GM18873 (cell line): ENCODE measurements around the gene ZNF789.

ENCODE experiments used
- ATAC-seq: cut with Tn5 transposase; IDR thresholded peaks from one replicate; pipeline ENCODE4 v1.9.1; 2021; ENCODE audit warnings: mild to moderate bottlenecking, moderate library complexity, moderate number of reproducible peaks; ENCODE audit not compliant: unreplicated experiment, low FRiP score

The ZNF789 gene

DNA sequence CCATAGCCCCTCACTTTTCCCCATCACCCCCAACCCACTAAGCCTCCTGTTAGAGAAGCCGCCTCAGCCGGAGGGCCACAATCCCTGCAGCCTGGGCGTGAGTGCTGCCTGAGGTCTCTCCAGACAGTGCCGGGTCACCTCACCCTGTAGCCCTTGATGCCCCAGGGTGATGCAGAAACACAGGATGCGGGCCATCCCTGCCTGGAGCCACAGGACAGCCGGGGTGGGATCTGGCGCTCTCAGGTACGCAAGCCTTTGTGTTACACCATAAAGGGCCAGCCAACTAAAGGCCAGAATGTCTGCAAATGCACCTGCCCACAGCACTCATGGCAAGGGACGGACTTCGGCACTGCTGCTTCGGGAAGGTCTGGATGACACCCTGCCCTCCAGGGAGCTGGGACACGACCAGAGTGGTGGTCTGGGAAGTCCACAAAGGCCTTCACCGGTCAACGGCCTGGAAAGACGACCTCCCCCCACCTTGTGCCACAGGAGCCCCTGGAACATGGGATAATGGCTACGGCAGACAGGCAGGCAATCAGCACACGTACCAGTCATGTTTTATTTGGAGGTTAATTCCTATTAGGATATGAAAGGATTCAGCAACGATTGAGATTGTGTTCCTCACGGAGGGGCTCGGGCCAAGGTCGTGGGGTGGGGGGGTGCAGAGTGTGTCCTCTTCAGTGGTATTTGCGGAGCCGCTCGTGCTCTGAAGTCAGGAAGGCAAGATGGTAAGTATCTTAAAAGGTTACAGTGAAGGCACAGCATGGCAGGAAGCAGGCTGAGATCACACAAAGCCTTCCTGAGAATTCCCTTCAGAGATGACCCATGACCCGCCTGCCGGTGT lies 14.8 kb upstream of the ZNF789 start:
- no peak for ATAC-seq

DNA sequence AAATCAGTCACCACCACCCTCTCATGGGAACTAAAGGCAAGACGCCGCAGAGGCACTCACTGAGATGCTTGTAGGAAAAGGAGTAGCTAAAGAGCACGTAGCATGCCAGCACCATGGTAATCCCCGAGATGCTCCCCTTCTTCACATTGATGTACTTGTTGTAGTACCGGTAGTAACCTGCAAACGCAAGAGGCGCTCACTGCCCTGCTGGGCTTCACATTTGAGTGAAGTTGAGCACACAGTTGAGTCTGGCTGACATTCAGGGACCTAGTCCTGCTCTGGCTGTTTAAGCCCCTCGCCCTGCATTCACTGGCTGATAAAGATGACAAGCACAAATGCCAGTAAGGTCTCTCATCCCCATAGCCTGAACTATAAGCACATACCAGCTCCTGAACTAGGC lies 13.6 kb upstream of the ZNF789 start:
- no peak for ATAC-seq

DNA sequence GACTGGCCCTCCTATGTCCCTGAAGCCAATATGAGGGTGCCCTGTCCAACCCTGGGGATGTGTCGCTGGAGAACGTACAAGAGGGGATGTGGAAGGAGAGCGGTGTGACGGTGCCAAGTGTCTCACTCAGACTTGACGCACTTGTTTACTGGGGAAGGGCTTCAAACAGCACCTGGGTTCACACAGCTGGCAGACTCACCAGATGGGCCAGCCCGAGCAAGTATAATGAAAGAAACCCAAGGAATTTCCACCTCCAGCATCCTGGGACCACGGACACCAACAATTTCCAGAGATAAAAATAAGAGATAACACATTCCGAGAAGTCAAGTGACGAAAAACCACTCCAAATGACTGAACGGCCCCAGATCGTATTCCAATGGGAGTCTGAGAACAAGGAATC lies 12.0 kb upstream of the ZNF789 start:
- ATAC-seq, result no peak

DNA sequence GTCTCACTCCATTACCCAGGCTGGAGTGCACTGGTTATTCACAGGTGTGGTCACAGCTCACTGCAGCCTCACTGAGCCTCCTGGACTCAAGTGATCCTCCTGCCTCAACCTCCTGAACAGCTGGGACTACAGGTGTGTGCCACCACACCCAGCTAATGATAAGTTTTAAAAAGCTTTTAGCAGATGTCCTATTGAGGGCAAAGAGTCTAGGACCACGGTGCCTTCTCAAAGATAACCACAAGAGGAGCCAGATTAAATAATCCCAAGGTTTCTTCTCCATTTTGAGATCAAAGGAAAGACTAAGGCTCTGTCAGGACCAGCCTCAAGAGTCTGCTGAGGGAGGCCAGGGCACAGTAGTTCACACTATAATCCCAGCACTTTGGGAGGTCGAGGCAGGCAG lies 11.5 kb upstream of the ZNF789 start:
- no peak for ATAC-seq

DNA sequence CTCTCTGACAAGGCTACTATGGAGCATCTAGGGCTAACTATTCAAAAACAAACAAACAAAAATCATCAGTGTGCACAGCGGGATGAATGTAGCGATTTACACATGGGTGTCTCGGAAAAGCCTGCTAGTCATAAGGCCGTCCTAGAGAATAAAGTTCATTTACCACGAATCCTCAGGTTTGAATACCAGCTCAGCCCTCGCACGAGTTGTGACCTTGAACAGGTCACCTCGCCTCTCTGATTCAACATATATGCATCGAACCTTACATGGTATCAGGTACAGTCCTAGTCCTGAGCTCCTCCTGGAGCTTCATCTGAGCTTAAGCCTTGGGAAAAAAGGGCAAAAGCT lies 7.3 kb upstream of the ZNF789 start:
- no peak for ATAC-seq

DNA sequence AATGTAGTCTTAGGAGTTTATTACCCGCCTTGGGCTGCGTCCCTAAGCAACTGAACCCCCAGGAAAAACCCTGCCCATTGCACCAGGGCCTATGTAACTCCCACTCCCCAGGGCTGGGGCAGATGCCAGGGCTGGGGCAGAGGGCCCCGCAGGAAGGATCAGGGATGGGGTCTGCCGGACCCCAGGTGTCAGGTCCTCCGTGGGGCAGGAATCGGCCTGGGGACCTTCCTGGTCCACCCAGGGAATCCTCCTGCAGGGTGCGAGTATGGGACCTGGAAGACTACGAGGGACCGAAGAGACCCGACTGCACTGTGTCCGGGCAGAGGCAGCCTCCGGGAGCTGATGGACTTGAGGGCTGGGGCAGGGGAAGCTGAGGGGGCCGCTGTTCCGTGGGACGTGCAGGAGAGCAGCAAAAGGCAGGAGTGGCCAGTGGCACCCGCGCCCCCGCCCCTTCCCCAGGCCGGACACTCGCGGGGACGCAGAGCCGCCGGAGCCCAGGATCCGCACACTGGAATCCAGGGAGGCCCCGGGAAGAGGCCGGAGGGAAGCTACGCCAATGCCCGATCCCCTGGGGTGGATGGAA lies 4.3 kb upstream of the ZNF789 start:
- ATAC-seq, result no peak

DNA sequence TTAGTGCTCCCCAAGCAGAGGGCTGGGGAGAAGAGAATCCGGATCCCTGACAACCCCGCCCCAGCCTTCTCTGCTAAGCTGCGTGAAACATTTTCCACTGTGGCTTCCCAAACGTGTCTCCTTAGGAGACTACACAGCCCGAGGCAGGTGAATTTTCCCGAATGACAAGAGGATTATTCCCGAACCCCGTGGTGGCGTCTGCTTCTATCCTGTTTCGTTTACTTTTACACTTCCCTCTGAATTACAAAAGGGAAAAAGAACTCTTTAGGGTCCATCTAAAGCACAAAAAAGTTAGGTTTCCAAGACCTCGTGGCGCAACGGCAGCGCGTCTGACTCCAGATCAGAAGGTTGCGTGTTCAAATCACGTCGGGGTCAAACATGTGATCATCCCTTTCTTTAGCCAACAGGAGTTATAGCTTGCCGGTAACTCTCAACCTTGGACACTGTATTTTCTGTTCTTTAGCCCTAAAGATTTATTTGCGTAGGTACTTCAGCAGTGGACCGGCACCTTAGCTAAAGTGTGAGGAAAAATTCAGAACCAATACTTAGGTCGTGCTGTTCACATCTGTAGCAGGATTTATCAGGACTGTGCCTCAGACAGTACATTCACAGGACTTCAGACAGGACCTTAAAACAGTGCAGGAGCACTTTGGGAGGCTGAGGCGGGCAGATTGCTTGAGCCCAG lies 3.2 kb upstream of the ZNF789 start:
- no peak for ATAC-seq

DNA sequence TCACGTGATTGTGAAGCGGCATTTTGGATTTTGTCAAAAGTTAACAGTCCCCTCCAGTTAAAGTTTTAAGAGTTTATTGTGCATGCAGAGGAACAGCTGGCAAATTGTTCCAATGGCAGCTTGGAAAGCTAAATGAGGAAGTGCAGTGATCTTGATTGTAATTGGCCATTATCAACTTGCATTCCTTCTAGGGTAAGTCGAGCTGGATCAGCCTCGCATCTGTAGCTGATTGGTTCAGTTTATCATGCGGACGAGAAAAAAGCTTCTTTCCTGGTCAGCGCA lies 566 bp downstream of the ZNF789 start:
- ATAC-seq, result no peak

DNA sequence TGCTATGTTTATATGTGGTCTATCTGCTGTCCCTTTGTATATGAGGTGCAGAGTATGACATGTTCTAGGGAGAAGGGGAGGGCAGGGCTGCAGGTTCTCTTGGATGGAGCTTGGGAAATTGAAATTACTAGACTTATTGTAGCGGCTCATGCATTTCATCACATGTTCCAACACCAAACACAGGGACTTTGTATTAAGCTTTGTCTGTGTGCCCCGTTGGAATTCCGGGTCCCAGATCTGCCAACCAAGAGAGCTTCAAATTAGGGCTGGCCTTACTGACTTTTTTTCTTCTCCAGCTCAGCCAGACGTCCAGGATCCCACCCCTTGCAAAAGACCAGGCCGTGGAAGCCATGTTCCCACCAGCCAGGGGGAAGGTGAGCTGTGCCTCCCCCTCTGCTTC lies 3.4 kb downstream of the ZNF789 start:
- ATAC-seq, result no peak

DNA sequence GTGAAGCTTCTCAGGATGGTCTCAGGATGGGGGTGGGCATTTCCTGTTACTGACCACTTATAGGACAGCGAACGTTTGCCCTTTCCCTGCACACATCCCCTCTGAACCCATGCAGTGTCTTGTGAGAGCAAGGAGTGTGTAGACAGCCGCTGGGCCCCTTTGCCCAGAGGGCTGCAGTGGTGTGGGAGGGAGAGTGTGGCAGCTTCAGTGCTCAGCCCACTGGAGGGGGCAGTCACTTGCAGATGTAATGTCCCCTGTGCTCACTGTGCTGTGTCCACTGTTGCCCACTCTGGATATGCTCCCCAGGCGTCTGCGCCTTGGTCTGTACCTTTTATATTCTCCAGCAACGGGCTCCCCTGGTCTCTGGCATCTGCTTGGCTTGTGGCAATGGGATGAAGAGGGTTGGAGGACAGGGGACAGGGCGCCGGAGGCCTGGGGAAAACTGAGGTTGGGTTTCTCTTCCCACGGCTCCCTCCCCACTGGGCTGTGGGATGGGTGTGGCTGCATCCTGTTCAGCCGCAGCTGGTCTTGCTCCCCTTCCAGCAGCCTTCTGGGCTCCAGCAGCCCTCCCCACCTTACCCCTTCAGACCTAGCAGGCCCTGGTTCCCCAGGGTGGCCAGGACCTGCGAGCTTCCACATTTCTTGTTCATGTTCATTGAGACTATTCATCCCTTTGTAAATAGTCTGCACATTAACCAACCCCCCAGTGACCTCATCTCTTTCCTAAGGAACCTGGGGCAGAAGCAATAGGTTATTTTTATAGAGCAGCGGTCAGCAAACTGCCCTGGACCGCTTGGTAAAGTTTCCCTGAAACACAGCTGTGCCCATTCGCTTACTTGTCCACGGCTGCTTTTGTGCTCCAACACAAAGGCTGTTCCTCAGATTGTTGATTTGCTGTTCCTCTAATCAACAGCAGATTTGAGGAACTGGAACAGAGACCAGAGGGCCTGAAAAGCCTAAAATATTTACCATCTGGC lies 6.1 kb downstream of the ZNF789 start:
- no peak for ATAC-seq

DNA sequence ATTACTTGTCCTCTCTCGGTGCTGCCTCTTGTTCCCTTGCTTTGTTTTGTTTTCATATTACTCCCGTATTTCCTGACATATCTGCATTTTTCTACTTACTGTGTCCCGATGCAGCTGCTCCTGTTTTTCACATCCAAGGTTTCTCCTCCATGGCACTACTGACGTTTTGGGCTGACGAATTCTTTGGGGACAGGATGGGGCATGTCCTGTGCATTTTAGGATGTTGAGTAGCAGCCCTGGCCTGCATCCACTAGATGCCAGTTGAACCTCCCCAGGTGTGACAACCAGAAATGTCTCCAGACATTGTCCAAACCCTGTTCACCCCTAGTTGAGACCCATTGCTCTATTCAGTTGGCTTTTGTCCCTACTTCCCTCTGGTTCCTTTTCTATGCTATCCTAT lies 12.4 kb downstream of the ZNF789 start:
- no peak for ATAC-seq

DNA sequence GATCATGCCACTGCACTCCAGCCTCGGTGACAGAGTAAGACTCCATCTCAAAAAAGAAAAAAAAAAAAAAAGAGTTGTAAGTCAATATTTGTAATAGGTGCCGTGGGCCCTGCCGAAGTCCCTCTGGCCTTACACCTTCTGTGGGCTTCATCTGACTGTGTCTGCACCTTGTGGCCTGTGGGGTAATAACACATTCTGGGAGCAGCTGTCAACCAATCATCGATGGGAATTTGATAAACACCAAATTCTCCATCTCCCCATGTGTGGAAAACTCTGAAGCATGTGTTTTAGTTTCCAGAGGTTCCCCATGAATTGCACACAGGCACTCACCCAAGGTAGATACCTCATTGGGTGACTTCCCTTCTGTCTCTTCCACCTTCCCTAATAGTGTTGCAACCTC lies 16.5 kb downstream of the ZNF789 start:
- no peak for ATAC-seq

DNA sequence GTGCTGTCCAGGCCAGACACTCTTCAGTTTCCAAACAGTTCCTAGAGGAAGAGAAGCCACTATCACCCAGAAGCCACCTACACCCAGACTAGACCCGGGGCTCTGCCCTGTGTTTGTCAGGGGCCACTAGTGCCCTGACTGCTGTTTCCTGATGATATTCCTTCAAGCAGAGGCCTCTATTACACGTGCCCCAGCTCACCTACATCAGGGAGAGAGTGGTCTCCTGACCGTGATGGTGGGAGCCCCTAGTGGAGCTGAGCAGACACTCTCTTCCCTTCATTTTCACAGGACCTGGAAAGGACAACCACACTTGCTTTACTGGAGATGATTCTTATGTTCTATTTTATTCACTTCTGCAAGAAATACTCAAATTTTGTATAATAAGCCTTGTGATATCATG lies 18.2 kb downstream of the ZNF789 start:
- no peak for ATAC-seq

DNA sequence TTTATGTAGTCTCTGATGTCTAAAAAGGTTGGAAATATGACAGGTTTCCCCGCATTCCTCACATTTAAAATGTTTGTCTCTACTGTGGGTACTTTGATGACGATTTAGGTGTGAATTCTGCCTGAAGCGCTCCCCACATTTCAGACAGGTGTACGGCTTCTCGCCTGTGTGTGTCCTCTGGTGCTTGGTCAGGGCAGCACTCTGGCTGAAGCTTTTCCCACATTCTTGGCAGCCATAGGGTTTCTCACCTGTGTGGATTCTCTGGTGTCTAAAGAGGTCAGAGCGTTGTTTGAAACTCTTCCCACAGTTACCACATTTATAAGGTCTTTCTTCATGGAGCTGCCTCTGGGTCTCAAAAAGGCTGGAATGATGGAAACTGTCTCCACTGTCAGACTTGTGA lies 21.1 kb downstream of the ZNF789 start:
- ATAC-seq, result no peak

DNA sequence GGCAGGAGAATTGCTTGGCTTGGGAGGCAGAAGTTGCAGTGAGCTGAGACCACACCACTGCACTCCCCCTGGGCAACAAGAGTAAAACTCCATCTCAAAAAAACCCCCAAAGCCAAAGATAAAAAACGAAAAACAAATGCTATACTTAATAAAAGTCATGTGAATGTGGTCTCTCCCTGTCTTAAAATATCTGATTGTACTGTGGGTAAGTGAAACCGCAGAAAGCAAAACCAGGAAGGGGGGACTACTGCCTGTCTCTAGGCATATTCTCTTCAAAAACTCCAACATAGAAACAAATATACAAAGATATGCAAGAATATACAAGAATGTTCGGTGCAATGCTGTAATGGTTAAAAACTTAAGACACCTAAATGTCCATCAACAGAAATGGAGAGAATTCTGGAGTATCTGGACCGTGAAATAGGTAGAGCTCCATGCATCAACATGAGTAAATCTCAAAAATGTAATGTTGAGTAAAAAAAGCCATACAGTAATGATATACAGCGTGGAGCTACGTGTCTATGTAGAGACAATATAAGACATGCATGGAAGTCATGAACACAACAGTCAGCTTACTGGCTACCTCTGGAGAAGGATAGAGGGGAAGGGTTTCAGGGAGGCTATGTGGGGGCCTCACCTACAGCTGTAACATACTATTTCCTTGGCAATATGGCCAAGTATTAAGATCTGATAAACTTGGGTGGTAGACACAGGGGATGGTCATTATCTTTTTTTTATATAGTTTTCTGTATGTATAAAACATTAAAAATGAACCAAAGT lies 25.3 kb downstream of the ZNF789 start:
- ATAC-seq, result no peak

DNA sequence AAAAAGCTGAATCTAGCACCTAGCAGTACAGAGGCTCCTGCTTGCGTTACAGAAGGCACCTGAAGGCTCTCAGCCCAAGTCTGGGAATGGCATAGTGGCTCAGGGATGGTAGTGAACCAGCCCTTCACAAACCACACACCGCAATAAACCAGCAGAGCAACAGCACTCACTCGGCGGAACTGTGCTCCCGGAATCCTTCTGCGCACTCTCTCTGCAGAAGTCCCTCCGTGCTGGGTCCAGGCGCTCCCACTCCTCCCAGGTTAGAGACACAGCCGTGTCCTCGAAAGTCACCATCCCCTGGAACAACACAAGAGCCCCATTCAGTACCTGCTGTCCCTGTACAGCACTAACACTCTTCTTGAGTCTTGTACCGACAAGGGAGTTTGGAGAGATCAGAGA lies 25.9 kb downstream of the ZNF789 start:
- ATAC-seq, result no peak

DNA sequence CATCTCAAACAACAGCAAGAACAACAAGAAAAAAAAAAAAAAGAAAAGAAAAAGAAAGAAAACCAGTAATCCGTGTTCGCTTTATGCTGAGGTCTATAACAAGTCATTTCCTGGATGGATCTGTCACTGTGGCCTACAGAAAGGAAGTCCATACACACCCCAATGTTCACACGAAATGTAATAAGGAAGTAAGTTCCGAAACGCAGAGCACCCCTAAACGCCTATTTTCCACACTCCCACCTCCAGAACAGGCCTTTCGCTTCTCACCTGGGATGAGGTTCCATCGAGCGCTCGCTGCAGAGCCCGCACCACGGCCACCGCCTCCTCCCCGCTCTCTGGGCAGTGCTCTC lies 26.7 kb downstream of the ZNF789 start:
- no peak for ATAC-seq

DNA sequence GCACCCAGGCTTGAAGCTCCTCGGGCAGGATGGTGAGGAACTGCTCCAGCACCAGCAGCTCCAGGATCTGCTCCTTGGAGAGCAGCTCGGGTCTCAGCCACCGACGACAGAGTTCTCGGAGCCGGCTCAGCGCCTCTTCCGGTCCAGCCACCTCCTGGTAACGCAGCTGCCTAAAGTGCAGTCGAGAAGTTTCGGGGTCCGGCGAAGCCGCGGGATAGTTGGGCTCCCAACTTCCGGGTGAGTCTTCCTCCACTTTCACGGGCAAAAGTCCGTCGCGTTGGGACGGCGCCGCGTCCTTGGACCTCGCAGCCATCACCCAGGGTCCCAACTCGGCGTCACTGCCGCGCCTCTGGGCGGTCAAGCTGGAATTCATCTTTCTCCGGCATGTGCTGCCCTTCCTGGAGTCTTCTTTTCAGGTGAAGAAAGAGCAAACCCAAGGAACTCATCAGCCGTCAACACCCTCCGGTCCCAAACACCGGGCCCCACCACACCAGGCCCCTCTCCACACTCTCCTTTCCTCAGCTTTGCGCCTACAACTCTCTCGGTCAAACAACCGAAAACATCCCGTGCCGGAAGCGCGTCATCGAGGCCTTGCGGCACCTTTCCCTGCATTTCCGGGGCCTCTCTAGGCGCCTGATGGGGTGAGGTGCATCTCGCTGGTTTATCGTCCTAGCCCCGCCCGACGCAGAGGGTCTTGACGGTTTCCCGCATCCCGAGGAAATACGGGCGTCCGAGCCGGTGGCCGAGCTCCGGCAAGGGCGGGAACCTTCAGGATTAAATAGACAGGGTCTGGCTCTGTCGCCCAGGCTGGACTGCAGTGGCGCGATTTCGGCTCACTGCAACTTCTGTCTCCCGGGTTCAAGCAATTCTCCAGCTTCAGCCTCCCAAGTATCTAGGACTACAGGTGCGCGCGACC lies 27.3 kb downstream of the ZNF789 start, which contains the start of gene ZNF394:
TSS of gene ZNF394 (minus strand) at position 561 of the 916 bp plus-strand sequence. CDS start at position 373, 188 bp downstream.
- ATAC-seq, result peak; percentile 42

DNA sequence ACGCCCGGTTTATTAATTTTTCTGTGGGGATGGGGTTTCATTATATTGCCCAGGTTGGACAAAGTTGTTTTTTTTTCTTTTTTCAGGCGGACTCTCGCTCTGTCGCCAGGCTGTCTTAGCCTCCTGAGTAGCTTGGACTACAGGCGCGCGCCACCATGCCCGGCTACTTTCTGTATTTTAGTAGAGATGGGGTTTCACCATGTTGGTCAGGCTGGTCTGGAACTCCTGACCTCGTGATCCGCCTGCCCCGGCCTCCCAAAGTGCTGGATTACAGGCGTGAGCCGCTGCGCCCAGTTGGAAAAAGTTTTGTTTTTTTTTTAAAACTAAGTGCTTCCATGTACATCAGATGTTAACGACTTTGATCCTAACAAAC lies 27.9 kb downstream of the ZNF789 start:
- ATAC-seq, result no peak
